Germinal center (tissue), 1 donor: ENCODE measurements around the gene NKAIN2.
"Not testable (repeated sequence)": the region's sequence is repeated elsewhere in the genome, so short reads cannot be mapped to it uniquely, and the experiment has no call there.

ENCODE experiments used
- DNase-seq: peaks from one replicate; pipeline ENCODE4 v3.0.0; 2012; ENCODE audit warnings: mixed read lengths, low spot score

Gene NKAIN2

DNA sequence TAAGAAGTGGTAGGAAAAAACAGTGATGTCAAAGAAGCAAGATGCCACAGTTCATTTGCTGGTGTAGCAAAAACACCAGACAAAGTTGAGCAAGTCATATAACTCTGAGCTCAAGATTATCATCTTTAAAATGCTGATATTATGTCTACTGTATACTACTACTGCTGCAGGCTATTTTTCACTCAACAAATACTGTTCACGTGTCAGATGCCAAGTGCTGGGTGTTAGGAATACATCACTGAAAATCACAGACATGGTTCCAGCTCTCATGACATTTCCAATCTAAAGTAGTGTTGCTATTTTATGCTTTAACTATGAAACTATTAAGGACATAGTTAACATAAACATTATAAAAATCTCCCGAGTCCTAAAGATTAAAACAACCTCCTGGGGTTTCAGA lies 163.0 kb downstream of the NKAIN2 start:
- DNase-seq, result no peak

DNA sequence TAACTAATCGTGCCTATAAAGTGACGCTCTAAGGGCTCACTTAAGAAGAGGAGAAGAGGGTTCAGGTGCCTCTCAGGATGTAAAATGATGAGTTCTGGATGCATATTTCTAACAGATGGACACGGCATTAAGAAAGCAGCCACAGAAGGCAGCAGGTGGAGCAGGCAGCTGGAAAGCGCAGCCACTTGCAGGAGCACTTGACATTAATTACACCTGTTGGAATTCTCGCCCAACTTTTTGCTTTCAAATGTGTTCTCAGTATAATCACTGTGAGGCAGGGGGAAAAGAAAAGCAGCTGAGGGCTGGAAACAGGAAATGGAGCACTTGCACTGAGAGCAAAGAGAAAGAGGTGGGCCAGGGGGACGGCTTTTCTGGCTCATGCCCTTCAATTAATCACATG lies 164.2 kb downstream of the NKAIN2 start:
- DNase-seq, result no peak

DNA sequence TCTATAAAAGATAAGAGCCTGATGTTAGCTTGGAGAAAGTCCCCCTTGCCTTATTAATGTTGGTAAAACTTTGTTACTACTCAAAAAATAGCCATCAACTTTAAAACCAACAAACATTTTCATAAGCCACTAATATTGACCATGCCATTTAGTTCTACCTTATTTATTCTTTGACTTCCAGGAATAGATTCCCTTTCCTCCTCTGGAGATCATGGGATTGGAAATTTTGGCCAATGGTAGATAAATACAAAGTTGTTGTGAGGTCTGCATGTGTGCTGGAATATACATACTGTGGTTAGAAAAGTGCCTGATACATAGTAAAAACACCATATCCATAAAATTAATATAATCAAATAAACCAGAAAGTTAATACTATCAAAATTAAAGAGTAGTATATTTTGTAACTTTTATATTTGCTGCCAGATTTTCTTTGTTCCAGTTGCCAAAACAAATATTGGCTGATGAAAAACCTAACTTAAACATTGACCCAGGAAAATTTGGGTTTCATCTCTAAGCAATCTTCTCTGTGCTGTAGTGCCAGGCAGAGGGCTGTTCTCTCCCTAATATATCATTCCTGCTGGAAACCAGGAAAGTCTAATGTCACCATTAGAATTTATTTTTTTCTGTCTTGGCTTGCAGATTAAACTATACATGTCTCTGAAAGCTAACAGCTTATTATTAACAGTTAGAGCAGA lies 169.1 kb downstream of the NKAIN2 start:
- DNase-seq, result no peak

DNA sequence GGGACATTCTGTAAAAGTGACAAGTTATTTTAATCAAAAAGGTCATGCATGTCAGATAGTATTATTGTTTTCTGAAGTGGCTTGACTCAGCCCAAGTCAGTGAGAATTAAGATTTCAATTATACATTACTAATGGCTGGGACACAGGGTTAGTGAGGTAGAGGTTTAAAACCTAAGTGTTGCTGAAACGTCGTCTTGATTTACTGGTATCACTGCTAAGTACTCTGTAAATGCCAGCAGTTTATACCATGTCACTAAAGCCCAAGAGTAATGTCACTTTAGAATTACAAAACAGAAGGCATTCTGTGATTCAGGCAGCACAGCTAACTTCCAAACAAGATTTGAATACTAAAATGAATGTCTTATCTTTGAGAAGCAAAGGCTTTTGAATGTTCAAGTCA lies 176.6 kb downstream of the NKAIN2 start:
- DNase-seq, result no peak

DNA sequence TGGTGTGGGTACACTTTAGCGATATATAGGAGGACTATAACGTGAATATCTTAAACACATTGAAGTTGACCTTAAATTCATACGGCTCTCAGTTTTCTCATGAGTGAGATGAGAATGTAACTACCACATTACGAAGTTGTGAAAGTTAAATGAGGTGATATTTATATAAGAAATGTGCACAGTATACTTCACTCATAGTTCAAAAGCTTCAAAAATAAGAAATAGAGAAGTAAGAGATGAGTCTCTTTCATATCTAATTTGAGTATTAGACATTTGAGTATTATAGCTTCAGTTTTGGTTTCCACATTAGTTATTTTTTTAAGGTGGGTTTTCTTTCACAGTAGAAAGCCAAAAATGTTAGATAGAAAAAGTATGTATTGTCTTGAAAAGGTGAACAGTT lies 183.3 kb downstream of the NKAIN2 start:
- DNase-seq, result no peak

DNA sequence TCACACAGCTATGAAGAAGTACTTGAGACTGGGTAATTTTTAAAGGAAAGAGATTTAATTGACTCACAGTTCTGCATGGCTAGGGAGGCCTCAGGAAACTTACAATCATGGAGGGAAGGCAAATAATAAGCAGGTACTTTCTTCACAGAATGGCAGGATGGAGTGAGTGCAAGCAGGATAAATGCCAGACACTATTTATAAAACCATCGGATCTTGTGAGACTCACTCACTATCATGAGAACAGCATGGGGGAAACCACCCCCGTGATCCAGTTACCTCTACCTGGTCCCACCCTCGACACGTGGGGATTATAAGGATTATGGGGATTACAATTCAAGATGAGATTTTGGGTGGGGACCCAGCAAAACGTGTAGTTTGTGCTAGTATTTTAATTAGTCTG lies 186.3 kb downstream of the NKAIN2 start:
- DNase-seq, result not testable (repeated sequence)

DNA sequence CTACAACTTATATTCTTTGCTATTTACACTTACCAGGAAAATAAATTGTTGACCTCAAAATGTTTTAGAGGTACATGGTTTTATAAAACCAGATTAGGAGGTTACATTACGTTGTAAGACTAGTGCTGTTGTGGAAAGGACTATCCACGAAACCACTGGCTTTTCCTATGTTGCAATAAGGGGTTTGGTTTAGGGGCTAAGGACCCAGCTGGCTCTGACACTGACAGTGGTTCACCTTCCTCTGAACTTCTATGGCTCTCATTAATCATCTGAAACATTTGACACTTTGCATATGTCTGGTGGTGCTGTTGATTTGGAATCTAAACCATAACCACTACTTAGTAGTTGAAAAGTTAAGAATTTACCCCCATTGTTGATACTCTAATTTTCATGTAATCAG lies 186.7 kb downstream of the NKAIN2 start:
- DNase-seq, result no peak

DNA sequence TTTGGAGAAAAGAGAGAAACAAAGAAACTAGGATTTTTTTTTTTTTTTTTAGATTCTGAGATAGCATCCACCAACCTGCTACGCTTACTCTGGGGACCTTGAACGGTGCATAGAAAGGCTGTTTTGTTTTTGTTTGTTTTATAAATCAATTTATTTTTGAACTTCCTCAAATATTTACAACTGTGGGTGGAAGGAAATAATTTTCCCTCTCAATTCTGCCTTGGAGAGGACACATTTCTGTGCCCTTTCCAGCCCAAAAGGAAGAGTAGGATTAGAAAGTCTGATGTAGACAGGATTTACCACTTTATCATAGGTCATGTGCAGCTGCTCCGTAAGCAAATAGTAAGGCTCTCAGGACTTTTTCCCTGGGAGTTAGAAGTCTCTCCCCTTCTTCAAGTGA lies 190.5 kb downstream of the NKAIN2 start:
- no peak for DNase-seq

DNA sequence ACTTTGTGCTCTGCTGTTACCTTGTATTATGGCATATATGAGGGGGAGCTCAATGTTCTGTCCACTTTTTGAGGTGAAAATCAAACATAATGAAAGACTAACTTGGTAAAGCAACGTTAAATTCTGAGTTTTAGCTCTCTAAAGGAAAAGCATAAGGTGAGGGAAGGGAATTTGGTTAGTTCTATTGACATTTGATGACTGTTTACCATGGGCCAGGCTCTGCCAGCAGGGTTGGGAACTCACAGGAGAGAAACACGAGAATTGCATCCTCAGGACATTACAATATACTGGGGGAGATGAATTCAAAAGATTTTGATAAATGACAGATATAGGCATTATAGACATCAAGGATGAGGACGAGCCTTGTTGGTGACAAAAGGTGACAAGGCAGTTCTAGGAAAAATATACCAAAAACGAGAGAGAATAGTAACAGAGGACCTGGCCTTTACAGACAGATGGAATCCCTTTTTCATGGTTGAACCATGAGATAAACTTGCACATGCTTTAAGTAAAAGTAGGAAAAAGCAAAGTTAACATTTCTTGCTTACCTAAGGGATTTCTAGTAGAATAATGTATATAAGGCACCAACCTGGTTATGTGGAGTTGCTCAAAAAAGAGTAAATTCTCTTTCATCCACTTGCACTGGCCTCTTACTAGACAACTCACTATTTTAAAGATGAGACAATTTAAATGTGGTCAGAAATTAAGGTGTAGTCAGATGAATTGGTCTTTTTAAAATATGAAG lies 191.4 kb downstream of the NKAIN2 start:
- DNase-seq, result no peak

DNA sequence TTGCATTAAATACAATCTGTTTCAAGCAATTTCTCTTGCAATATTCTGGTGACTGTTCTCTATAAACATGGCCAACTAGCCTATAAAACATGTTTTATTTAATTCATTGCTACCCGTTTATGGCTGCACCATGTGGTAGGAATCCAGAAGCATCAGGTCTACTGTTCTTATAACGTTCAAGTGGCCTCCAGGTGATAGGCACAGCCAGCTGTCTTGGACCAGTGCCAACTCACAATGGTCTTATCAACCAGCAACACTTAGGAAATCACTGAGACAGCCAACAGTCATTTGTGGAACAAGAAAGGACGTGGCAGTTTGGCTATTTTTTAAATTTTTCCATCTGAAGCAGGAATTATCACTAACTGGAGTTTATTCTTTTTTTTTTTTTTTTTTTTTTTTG lies 193.6 kb downstream of the NKAIN2 start:
- no peak for DNase-seq

DNA sequence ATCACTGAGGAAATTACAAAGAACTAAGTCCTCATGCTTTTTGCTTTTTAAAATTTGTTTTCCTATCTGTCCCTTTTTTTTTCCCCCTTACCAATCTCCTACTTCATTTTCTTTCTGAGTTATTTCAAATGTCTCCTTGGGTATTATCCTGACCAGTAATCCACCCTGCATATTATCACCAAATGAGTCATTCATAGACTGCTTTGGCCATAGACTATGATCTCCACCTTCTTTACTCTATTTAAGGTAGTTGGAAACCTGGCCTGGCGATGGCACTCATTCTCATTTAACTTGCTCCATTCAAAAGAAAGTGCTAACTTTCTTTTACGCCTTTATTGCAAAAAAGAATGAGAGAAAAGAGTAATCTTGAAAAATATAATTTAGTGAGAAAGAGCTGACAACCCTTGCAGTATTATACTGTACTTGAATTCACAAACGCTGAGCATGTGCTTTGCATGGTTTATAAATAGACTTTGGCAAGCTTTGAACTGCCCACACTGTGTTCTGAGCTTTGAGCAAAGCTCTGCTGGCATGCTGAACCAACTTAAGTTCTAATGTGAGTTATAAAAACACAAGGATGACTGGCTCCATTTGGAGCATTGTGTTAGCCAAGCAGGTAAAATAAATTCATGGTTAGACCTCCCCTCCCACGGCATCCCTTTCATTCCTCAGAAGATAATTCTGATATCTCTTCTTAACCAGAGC lies 198.9 kb downstream of the NKAIN2 start:
- DNase-seq, result no peak

DNA sequence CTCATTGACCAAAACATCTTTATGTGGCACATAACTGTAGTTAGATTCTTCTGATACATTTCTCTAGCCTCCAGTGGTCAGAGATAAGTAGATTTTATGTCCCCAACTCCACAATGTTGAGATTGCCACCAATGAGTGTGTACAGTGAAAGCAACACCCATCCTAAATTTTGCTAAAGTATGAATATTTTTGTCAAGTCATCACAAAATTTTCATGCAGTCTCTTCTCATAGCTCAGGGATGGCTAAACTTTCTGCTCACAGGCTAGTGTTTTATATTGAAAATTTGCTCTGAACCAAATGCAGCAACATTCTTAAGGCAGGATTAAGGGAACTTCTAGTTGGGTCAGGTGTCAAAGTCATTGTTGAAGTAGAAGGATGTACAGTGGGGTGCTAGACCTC lies 203.6 kb downstream of the NKAIN2 start:
- DNase-seq, result no peak

DNA sequence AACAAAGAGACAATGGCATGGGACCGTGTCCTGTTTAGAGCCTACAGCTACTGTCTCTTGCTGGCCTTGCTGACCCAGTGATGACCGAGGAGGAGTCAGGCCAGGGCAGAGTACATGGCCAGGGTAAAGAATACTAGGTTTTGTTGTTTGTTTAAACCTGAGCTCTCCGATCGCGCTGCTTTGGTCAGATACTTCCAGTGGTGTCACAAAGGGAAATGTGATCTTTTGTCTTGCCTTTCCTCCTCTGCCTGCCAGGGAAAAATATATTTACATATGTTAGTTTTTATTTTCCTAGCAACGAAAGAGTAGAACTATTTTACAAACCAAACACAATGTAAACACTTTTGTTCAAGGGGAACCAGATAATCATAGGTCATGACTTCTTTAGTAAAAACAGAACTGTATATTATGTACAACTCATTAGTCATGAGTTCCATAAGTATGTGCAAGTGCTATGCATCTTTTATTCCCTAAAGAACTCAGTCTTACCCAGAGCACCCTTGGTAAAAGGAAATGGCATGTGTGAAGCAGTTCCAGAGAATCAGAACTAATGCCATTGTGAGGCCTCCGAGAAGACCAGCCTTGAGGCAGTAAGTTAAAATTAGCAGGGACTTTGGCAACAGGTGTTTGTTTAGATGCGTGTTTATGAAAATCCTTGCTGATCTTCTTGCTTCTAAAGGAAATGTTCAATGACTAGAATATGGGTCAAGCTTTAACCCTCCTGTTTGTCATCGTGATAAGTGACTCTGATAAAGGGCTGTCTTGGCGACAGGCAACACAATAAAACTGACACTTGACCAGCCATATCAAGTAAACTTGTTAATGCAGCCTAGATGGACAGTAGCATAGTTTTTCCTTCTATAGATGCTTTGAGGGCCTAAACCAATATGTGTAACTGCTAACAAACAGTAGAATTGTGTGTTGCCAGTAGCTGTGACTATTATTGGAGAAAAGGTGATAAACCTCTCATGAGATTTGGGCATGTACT lies 204.6 kb downstream of the NKAIN2 start:
- no peak for DNase-seq

DNA sequence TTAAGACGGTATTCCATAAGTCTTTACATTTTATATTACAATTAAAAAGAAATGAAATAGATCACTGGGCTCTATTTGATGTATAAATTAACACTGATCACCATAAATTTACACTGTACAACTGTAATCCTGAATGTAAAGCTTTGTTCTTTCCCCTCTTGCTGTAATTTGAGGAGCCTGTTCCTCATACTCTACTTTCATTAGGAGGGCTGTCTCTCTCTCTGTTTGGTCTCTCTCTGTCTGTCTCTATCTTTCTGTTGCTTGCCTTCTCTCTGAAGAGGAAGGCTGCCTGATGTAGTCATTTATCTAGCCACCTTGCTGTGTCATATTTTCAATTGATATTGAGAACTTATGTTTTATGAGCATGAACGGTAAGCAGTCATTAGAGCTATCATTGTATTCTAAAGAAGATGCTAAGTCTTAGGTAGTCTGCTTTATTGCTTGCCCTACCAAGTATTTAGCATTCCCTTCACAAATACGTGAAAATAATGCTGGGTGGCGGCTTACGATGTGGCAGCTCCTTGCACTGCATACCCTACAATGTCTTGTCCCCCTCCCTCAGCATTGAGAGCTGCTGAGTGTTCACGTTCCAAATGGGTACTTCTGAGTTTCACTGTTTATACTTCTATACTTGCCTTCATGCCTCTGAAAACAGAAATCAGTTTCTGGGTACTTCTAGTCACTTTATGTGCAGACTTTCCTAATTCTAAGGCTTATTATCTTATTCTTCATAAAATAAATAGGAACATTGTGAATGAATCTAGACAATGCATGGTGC lies 205.5 kb downstream of the NKAIN2 start:
- DNase-seq, result no peak

DNA sequence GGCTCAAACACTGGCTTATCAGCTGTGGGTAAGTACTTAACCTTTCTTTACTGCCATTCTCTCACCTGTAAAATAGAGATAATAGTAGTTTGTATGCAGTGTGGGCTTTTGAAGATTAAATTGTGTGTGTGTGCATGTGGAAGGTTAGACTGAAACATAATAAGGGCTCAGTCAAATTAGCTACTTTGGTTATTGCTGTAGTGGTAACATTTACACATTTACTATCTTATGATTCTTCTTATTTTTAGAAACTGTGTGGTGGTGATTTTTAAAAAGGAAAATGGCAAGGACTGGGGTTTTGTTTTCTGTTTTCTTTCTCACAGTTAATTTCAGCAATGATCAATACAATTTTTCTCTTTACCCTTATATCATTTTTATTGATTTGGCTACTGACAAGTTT lies 206.9 kb downstream of the NKAIN2 start:
- DNase-seq, result no peak

DNA sequence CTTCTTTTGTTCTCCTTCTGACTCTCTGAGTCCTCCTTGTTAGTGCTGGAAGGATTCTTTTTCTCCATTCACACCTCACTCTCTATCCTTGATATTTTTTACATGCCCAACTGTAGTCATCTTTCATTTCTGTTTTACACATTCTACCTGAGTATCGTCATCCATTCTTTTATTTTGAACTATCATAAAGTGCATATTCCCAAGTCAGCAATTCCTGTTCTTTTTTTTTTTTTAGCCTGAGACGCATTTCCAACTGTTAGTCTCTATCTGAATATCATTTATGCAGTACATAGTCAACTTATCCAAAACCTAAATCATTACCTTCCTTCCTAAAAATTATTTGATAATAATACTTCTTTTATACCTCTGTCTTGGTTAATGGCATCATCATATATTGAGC lies 207.5 kb downstream of the NKAIN2 start:
- no peak for DNase-seq

DNA sequence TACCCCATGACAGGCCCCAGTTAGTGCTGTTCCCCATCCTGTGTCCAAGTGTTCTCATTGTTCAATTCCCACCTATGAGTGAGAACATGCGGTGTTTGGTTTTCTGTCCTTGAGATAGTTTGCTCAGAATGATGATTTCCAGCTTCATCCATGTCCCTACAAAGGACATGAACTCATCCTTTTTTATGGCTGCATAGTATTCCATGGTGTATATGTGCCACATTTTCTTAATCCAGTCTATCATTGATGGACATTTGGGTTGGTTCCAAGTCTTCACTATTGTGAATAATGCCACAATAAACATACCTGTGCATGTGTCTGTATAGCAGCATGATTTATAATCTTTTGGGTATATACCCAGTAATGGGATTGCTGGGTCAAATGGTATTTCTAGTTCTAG lies 218.4 kb downstream of the NKAIN2 start:
- not testable (repeated sequence) for DNase-seq

DNA sequence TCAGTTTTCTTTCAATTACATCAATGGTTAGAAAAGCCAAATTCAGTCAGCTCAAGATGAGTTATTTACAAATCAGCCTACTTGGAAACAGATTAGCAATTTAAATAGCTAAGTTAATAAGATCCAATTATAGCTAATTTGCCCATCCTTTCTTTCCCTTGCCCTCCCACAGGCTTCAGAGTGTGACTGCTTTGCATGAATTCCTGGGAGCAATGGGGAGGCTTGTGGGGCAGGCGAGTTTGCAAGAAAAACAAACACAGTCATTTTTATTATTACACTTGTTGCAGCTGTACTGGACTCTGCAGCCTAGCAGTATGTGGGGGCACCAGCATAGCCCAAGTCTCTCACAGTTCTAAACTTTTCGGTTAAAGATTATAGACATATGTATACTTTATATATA lies 219.0 kb downstream of the NKAIN2 start:
- no peak for DNase-seq

DNA sequence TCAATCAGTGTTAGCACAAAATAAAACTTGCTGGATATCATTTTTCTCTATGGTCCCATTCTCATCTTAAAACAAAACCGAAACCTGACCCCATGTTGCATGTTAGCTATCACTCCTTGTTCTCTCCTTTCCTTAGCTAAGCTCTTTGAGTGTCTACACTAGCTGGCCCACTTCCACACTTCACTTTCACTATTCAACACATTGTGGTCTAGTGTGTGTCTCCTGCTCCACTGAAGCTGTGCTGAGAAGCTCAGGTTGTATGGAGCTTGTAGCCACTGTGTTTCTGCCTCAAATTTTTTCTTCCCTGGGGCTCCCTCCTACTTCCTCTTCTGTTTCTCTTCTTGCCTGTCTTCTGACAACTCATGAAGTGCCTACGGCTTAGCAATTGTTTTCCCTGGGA lies 223.0 kb downstream of the NKAIN2 start:
- DNase-seq, result no peak

DNA sequence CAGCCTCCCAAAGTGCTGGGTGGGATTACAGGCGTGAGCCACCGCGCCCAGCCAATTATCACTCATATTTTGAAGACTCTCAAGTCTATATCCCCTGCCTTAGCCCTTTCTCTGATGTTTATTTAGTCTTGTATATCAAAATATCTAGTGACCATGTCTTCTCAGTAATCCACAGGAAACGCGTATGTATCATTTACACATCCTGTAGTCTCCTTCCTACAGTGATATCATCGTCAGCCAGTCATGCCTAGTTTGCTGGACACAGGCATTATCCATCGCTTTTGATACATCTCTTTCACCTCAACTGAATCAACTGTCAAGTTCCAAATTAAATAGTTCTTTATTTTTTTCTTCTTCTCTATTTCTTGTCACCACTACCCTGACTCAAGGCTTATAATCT lies 223.7 kb downstream of the NKAIN2 start:
- DNase-seq, result no peak

DNA sequence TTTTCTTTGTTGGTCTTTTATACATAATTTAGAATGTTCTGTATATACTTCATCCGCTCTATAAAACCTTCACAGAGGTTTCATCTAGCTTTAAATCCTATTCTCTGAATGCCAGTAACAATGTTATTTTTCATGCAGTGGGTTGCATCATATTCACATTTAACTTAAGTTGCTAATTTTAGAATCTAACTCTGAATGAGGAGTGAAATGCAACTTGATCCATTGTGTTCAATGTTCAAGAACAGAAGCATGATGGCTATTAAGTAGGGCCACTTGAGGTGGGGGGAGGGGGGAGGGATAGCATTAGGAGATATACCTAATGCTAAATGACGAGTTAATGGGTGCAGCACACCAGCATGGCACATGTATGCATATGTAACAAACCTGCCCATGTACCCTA lies 224.5 kb downstream of the NKAIN2 start:
- no peak for DNase-seq
